NCI-H2107 (cell line): ENCODE measurements around the gene PLSCR3.

ENCODE experiments used
- DNase-seq: peaks from one replicate; lab custom pipeline; 2025; lab: John Stamatoyannopoulos, UW

PLSCR3 gene

DNA sequence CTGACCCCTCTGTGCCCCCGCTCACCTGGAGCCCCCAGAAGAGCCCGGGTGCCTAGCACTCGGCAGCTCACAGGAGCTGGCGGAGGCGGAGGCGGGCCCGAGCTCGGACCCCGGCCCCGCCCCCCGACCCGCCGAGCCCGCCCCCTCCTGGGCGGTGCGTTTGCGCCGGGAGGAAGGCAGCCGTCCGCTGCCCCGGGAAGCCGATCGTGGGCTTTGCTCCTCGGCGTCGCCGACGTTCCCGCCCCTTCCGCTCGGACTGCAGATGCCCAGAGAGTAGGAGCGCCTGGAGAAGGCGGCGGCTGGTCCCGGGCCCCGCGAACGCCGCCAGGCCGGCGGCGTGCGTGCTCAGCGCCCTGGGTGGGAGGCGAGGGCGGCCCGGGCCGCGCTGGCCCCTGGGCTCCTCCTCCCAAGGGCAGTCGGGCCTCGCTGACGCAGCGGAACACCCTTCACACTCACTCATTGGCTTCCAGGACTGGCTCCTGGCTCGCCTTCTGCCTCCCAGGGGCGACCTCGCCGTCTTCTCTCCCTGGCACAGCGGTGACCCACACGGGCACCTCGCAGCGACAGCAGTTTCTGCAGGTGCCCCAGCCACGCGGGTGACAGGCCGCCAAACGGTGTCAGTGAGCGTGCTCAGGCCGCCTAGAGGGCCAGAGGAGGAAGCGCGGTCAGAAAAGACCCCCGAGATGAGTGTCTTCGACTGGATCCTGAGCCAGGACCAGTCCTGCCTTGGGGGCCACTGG, at the start of gene PLSCR3:
TSS of gene PLSCR3 (minus strand) at position 74 of the 740 bp plus-strand sequence. CDS start 415 bp downstream, outside the sequence.
- DNase-seq, result no peak

DNA sequence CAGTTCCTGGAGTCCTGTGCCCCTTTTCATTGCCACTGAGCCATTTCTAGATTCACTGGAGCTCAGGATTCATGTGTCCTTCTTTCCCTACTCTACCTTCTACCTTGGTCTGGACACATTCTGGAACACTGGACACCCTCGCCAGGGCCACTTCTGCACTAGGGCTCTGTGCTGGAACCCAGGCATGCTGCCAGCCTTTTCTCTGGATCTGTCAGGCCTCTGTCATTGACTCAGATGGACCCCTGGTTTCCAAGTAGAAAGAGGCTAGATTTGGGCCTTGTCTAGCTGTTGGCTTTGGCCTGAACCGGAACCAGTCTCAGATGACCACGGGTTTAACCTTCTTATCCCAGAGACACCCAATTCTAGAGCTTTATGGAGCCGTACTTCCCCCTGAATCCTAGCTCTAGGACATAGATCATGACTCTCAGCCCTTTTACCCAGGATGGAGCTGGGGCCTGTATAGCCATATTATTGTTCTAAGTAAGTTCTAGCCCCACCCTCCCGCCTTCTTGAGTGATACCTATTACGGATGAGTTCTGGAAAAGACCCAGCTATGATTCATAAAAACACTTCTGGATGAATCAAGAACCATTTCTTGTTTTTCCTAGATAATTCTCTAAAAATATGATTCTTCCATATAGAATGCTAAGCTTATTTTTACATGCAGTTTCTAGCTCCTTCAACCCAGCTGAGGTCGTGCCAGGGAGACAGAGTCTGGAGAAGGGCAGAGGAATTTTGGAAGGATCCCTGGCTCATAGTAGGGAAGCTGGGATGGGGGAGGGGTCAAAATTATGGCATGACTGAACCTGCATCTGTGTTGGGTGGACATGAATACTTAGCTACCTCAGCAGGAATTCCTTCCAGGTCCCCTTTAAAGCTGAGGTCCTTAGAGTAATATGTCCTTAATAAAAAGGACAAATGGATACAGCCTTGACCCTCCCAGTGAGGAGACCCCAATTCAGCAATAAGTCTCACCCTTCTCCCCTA, 49.5 kb upstream of the PLSCR3 start:
- no peak for DNase-seq

DNA sequence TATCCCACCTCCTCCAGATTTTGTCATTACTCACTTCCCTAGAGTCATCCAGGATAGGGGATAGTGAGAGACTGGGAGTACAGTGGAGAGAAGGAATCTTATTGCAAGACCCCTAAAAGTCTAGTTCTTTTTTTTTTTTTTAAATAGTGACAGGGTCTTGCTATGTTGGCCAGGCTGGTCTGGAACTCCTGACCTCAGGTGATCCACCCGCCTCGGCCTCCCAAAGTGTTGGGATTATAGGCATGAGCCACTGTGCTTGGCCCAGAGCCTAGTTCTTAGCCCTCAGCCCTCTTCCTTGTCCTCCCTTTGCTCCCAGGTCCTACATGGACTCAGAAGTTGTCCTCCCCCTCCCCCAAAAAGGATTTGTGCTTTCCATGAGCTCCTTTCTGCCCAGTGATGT, 47.8 kb upstream of the PLSCR3 start:
- DNase-seq, result no peak

DNA sequence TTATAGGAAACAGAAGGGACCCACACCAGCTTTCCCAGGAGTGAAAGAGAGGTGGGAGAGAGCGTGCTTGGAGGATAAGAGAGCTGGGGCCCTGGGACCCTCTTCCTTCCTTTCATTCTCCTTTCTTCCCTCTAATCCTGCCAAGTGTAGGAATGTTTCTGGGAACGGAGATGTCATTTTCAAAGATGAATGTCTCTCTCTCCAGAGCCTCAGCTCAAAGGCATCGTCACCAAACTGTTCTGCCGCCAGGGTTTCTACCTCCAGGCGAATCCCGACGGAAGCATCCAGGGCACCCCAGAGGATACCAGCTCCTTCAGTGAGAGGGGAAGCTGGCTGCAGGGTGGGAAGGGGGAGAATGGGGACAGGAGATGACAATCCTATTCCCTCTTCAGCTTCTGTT, 46.9 kb upstream of the PLSCR3 start:
- DNase-seq, result no peak

DNA sequence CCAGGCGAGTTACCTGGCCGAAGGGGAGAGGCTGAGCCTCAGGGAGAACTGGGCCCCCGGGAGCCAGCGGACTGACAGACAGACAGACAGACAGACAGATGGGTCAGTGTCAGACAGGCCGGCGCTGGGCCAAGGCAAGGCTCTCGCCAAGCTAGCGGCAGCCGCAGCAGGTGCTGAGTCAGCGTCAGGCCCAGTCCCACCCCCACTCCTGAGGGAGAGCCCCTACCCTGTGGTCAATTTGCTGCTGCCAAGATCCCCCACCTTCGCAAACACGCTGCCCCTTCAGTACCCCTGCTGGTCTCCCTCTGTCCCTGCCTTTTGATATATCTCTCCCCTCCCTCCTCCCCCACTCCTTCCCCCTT, 46.5 kb upstream of the PLSCR3 start:
- DNase-seq, result no peak

DNA sequence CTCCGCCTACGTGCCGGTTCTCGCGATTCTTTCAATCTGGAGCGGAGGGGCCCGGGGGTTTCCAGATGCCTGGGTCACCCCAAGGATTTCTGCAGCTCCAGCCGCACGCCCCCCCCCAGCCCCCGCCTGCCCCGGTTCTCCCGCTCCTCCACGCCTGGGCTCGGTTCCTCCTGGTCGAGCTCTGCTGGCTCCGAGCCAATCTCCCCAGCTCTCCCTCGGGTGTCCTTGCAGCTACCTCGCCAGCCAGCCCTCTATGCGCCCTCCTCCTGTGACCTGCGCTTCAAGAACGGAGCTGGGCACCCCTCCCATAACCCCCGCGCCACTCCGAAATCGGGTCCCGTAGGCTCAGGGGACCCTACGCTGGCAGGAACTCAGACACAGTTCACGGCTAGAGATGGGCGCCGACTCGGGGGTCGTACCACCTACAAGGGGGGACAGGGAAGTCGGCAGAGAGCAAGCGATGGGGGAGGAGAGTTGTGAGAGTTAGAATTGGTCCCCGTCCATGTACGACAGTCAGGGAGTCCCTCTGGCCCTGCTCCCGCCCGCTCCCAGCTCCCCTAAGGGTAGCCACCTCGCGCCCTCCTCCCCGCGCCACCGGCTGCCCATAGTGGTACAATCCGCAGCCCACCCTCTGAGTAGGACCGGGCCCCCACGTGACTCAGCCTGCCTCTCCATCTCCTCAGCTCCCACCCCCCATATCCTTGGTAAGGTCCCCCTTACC, 45.9 kb upstream of the PLSCR3 start:
- peak; percentile 8 for DNase-seq

DNA sequence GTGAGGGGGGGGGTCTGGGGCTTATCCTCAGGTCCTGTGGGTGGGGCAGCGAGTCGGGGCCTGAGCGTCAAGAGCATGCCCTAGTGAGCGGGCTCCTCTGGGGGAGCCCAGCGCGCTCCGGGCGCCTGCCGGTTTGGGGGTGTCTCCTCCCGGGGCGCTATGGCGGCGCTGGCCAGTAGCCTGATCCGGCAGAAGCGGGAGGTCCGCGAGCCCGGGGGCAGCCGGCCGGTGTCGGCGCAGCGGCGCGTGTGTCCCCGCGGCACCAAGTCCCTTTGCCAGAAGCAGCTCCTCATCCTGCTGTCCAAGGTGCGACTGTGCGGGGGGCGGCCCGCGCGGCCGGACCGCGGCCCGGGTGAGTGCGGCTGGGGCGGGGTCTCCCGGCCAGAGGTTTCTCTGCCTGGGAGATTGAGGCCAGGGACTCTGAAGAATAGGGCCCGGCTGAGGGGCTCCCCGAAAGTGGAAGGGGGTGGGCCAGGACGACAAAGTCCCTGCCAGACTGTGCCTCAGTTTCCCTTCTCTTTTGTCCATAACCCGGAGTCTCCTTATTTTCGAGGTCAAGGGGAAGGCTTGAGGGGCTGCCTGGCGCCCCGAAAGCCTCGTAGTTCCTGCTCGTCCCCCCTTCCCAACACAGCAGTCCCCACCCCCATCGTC, 45.3 kb upstream of the PLSCR3 start, which contains the start of gene FGF11:
TSS of gene FGF11 (plus strand) at position 51 of the 651 bp plus-strand sequence. CDS start at position 160, 109 bp downstream.
- DNase-seq, result no peak

DNA sequence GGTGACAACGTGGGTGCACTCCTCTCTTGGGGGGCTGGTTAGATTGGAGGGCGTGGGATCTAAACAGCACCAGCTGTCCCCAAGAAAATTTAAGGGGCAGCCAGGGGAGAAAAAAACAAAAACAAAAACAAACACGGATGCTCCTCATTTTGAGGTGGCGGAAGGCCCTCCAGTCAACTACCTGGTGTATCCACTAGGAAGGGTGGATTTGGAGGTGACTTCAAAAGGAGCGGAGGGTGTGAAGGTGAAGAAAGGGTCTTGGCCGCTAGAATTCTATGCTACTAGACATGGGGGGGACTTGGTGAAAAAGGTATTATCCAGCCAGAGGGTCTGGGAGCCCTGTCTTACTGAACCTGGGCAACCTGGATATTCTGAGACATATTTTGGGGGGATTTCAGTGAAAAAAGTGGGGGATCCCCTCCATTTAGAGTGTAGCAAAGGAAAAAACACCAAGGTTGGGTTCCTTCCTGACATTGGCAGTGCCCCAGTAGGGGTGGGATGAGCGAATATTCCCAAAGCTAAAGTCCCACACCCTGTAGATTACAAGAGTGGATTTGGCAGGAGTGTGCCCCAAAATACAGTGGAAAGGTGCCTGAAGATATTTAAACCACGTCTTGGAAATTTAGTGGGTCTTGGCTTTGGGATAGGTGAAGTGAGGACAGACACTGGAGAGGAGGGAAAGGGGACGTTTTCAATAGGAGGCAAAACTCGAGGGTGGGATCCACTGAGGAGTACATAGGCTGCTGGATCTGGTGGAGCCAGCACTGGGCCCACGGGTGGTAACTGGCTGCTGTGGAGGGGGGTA, 44.5 kb upstream of the PLSCR3 start:
- no peak for DNase-seq

DNA sequence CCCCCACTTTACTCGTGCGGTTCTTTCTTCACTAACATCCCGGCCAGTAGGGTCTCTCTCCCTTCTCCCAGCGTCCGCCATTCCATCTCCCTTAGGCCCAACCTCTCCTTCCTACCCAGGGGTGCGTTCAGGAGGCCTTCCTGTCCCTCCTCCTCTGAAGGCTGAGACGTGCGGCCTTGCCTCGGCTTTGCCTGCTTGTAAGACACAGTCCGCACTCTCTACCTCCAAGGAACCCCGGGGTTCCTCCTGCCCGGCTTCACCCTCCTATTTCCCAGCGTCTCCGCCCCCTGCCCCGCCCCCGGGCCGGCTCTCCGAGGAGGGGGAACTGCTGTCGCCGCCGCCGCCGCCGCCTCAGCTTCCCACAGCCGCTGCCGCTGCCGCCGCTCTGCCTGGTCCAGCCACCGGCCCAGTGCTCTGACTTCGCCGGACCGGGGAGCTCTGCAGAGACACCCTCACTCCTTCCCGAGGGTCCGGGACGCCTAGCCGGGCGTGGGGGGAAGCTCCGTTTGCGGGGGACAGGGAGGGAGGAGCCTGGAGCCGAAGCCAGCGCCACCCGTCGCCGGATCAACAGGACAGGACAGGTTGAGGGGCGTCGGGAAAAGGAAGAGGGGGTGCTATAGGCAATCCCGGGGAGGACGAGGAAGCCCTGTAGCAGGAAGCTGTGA, 43.8 kb upstream of the PLSCR3 start:
- no peak for DNase-seq

DNA sequence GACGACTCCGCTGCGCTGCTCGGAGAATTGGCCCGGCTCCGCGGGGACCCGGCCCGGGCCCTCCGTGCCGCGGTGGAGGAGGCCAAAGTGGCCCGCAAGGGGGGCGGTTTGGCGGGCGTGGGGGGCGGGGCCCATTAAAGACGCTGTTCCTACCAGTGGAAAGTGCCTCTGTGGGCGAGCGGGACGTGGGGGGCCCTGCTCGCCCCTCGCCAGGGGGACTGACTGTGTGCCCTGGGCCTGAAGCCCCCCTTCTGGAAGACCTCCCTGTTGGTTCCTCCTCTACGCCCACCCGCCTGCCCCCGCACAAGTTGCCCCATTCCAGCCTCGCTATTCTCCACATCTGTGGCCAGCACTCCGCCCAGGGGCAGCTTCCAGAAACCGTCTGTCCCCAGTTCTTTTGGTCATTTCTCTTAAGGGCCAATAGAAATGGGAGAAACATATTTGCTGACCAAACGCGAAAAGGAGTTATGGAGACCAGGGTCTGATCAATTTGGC, 43.1 kb upstream of the PLSCR3 start:
- DNase-seq, result no peak

DNA sequence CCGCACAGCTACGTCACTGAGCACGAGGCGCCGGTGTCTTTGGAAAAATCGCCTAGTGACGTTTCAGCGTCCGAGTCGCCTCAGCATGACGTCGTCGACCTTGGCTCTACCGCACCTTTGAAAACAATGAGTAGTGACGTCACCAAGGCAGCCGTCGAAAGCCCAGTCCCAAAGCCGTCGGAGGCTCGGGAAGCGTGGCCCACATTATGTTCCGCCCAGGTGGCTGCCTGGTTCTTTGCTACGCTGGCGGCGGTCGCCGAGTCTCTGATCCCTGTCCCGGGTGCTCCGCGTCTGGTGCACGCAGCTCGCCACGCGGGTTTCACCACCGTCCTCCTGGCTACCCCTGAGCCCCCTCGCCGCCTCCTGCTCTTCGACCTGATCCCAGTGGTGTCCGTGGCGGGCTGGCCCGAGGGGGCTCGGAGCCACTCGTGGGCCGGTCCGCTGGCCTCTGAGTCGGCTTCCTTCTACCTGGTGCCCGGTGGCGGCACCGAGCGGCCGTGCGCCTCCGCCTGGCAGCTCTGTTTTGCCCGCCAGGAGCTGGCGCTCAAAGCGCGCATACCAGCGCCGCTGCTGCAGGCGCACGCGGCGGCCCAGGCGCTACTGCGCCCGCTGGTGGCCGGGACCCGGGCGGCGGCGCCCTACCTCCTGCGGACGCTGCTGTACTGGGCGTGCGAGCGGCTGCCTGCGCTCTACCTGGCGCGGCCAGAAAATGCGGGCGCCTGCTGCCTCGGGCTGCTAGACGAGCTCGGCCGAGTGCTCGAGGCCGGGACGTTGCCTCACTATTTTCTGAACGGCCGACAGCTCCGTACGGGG, 42.4 kb upstream of the PLSCR3 start:
- DNase-seq, result peak; percentile 16

DNA sequence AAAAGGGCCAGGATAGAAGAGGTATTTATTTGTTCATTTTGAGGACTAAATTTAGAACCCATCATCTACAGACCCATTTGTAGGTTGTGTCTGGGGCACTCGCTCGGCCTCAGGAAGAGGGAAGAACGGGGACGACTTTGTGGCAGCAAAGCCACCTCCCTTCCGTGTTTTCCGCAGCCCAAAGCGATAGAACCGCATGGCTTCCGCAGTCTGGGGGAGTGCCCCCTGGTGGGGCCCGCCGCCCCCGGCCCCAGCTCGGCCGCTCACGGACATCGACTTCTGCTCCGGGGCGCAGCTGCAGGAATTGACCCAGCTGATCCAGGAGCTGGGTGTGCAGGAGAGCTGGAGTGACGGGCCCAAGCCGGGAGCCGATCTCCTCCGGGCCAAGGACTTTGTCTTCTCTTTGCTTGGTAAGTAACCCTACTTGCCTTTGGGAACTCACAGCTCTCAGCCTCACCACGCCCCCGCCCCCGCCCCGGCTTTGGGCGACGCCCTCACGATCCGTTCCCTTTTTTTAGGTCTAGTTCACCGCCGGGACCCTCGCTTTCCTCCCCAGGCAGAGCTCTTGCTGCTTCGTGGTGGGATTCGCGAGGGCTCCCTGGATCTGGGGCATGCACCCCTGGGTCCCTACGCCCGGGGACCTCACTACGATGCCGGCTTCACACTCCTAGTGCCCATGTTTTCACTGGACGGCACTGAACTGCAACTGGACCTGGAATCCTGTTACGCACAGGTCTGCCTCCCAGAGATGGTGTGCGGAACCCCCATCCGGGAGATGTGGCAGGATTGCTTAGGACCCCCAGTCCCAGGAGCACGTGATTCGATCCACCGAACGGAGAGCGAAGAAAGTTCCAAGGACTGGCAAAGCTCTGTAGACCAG, 41.6 kb upstream of the PLSCR3 start:
- DNase-seq, result no peak

DNA sequence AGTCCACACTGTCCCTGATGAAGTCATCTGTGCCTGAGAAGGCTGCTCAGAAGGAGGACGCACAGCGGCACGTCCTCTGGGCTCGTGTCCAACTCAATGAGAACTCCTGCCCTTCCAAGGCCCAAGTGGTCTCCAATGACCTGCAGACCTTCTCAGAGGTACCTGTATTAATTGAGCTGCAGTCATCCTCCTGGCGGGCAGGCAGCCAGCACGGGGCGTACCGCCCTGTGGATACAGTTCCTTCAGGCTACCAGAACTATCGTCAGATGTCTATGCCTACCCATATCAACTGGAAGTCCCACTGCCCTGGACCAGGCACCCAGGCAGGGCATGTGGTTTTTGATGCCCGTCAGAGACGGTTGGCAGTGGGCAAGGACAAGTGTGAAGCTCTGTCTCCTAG, 38.0 kb upstream of the PLSCR3 start:
- no peak for DNase-seq

DNA sequence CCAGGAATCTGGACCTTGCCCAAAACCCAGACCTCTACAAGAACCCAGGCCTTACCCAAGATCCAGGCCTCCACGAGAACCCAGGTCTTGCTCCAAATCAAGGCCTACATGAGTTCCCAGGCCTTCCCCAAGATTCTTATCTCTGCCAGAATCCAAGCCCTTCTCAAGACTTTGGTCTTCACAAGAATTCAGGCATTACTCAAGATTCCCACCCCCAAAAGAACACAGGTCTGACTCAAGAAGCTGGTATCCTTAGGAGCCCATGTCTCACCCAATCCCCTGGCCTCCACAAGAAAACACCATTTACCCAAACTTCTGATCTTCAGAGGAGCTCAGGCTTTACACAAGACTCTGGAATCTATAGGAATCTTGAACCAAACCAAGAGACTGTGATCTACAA, 36.9 kb upstream of the PLSCR3 start:
- no peak for DNase-seq

DNA sequence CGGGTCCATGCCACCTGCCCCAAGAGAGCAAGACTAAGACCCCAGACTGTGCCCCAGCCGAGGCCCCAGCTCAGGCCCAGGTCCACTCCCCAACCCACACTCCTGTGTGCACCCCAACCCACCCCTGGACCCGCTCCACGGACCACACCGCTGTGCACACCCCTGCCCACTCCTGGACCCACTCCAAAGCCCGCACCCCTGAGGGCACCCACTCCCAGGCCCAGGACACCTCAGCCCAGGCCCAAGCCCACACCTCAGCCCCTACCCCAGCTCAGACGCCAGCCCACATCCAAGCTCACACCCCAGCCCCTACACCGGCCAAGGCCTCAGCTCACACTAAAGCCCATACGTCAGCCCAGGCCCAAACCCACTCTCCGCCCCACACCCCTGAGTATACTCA, 35.4 kb upstream of the PLSCR3 start:
- DNase-seq, result no peak

DNA sequence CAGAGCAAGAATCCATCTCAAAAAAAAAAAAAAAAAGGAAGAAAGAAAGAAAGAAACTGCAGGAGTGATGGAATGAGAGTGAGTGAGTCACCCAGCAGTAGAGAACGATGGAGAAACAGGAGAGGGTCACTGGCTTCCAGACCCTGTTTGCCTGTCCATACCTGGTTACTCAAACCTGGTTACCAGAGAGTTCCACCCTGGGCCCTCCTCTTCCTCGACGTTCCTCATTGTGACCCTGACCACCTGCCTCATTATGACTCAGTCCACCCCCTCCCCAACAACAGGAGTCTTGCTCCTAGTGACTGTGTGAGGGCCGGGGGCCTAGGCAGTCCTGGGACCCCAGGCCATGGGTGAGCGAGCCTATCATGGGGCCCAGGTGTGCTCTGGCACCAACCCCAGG, 34.2 kb upstream of the PLSCR3 start, which contains the start of gene SPEM3:
TSS of gene SPEM3 (plus strand) at position 301 of the 400 bp plus-strand sequence. CDS start at position 347, 46 bp downstream.
- no peak for DNase-seq

DNA sequence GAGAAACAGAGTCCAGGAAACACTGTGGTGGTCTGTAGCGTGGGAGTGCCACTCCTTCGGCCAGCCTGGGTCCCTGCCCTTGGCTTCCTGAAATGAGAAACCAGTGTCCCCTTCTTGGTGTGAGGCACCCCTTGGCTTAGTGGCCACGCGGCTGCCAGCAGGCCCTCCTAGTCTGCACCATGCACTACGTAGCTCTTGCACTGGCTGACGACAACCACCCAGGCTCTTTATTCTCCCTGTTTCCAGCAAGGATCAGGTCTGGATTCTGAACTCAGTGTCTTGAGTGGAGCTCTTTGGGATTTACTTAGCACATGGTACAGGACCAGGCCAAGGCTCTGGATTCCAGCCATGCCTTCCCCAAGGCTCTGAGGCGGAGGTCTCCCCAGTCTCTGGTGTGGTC, 33.2 kb upstream of the PLSCR3 start:
- DNase-seq, result no peak

DNA sequence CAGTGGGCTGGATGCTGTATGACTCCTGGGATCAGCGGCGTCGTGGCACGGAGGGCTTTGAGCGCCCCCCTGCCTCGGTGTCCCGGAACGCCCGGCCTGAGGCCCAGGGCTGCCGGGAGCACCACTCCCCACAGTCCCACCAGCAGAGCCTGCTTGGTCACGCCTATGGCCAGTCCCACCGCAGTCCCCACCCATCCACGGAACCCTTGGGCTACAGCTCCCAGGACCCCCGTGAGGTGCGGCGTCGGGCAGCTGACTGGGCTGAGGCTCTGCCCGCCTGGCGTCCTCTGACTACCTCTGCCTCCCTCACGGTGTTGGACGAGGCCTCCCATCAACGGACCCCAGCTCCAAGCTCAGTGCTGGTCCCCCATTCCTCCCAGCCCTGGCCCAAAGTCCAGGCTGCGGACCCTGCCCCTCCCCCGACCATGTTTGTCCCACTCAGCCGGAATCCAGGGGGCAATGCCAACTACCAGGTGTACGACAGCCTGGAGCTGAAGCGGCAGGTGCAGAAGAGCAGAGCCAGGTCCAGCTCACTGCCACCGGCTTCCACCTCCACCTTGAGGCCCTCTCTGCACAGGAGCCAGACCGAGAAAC, 32.7 kb upstream of the PLSCR3 start:
- DNase-seq, result no peak
